GM18511 (cell line): ENCODE measurements around the gene GNB3.
A peak's percentile ranks its signal among the peaks of the same experiment; 100 is the strongest.

Experiments
- ATAC-seq: cut with Tn5 transposase; IDR thresholded peaks from one replicate; pipeline ENCODE4 v1.9.1; 2021; ENCODE audit warnings: mild to moderate bottlenecking, moderate library complexity; ENCODE audit not compliant: unreplicated experiment

Gene GNB3

DNA sequence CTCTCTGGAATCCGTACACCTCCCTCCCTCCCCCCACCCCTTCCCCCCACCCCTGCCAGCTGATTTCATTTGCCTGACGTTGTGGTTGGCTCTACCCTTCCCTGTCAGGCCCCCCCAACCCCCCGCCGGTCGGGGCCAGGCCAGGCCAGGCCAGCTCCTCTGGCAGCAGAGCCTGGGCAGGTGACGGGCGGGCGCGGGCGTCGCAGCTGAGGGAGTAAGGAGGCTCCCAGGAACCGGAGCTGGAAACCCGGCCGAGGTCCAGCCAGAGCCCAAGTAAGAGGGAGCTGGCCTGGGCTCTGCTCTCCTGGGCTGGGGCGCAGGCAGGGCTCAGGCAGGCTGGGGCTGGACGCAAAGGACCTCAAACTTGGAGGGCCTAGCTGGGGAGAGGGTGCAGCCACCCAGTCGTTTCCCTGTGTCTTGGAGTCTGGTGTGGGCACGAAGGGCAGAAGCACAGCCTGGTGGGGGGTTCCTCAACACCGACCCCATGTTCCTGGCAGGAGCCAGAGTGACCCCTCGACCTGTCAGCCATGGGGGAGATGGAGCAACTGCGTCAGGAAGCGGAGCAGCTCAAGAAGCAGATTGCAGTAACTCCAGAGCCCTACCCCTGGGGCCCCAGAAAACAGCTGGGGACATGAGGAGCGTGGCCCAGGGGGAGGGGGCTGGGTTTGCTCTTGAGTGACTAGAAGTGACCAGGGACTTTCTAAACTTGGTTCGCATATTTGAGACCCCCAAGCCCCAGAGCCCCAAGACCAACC is at the start of gene GNB3:
TSS of gene GNB3 (plus strand) at position 165 of the 755 bp plus-strand sequence. CDS start at position 528, 363 bp downstream.
- ATAC-seq: no peak

DNA sequence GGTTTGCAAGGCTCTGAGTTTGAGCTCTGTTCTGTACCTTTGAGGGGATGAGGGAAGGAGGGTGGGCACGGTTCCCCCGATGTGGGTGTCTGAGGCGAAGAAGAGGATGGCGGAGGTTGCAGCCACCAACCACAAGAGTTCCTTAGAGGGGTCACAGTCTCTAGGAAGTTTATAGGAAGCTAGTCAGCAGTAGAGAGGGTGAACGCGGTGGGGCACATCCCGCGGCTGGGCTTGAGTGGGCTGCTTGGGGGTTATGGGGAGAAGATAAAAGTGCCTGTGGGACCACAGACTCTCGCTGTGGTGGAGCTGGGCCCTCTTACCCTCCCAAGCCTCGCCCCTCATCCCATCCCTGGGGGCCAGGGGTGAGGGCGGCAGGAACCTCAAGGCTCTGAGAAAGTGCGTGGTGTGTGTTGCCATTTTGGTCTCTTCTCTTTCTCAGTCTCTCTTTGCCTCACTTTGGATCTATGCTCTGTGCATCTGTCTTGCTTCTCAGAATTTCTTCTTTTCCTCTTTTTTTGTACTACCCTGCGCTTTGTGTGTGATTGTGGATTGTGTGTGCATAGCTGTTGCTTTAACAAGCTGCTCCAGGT is 48.7 kb upstream of the GNB3 start:
- no peak for ATAC-seq

DNA sequence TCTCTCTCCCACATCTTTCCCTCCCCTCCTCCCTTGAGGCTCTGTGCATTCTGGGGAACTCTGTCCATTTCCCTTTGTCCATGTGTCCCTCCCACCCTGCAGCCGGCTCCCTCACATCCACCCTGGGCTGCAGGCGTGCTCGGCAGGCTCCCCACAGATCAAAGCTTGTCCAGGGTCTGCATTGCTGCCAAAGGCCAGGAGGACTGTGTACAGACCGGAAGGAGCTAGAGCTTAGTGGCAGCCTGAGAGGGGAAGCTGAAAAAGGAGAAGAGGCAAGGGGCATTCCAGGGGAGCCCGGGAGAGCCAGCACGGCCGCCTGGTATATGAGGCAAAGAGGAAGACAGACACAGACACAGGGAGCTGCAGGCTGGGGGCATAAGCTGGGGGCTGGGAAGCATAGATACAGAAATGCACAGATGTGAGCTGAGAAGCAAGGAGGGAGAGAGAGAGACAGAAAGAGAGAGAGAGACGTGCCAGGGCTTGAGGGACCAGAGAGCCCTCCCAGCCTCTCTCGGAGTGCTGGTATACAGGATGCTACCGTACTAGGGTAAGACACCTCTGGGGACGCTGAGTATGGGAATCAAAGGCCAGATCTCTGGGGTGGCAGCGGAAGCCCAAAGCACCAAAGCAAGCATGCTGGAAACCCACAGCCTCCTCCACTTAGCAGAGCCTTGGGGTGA is 48.1 kb upstream of the GNB3 start:
- ATAC-seq: peak; percentile 61

DNA sequence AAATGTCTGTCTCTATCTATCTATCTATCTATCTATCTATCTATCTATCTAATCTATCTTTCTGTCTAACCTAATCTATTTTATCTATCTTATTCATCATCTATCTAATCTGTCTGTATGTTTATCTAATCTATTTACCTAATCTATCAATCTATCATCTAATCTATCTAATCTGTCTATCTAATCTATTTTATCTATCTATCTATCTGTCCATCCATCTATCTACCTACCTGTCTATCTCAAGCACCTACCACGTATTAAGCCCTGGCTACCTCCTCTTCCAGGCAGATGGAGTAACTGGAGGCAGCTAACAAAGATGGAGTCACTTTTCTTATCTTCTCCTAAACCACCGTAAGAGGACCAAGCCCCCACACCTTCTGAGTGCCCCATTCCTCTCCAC is 45.6 kb upstream of the GNB3 start:
- ATAC-seq: no peak

DNA sequence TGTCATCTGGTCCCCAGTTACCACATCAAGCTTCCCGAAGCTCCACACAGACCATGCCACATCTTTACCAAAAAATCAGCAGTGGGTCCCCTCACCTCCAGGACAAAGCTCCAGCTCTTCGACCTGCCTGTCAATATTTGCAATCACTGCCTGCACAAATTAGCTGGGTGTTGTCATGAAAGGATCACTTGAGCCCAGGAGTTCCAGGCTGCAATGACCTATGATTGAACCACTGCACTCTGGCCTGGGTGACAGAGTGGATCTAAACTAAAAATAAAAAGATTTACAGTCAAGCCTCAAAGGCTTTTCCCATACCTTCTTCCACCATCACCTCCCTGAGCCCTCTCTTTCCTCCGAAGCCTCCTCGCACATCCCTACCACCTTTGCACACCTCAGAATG is 44.1 kb upstream of the GNB3 start:
- ATAC-seq: no peak

DNA sequence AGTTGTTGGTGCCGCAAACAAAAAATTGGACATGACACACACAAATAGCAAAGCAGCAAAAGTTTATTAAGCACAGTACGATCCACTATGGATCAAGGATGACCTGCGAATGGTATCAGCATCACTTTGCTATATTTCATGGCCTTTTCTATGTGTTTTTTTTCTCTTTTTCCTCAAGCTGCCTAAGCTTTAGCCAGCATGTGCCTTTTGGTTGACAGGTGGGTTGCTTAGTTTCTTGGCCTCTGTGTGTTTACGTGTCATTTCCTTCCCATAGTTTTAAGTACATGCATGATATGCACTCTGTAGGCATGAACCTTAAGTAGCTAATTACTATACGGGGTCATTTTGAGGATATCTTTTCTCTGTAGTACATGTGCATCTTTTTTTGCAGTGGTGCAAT is 41.6 kb upstream of the GNB3 start:
- no peak for ATAC-seq

DNA sequence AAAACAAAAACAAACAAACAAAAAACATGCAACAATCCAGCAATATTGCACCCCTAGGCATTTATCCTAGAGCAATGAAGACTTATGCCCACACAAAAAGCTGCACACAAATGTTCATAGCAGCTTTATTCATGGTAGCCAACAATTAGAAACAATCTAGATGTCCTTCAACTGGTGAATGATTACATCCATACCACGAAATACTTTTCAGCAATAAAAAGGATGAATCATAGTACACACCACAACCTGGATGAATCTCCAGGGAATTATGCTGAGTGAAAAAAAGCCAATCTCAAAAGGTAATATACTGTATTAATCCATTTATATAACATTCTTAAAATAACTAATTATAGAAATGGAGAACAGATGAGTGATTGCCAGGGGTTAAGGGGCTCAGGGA is 33.6 kb upstream of the GNB3 start:
- no peak for ATAC-seq

DNA sequence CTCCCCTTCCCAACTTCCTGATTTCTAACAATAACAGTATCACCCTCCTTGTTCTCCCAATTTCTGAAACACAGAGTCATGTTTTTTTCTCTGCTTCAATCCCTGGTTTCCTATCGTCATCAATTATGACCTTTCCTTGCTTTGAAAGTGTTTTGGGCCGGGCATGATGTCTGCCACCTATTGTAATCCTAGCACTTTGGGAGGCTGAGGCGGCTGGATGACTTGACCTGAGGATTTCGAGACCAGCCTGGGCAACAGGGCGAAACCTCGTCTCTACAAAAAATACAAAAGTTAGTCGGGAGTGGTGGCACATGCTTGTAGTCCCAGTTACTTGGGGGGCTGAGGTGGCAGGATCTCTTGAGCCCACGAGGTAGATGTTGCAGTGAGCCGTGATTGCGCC is 31.7 kb upstream of the GNB3 start:
- ATAC-seq: no peak

DNA sequence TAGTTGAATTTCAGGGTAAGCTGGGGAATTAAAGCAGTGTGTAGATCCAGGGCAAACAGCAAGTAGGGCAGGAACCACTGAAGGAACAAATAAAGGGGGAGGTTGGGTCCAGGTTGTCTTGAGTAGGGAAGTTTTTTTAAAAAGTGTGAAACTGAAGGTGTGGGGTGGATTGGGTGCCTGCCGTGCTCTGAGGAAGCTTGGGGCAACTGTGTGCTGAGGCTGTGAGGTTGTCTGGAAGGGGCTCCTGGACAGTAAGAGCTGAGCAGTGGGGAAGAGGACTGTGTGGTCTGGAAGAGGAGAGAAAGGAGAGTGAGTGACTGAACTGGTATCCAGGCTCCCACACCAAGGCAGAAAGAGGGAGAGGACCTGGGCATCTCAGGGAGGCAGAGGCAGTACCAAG is 30.0 kb upstream of the GNB3 start:
- no peak for ATAC-seq

DNA sequence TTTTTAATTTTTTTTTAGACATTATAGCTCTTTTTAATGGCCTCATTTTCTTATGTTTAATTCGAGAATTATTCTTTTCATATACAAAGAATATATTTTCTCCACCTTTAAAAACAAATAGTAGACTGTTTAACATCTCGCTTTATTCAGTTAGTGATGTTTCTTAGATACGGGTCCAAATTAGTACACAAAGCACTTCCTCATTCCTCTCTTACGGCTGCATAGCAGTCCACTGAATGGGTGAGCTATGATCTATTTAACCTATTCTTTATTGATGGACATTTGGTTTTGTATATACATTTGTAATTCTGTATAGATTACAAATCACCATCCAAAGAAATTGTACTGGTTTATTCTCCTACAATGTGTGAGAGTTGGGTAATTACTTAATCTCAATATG is 27.4 kb upstream of the GNB3 start:
- no peak for ATAC-seq

DNA sequence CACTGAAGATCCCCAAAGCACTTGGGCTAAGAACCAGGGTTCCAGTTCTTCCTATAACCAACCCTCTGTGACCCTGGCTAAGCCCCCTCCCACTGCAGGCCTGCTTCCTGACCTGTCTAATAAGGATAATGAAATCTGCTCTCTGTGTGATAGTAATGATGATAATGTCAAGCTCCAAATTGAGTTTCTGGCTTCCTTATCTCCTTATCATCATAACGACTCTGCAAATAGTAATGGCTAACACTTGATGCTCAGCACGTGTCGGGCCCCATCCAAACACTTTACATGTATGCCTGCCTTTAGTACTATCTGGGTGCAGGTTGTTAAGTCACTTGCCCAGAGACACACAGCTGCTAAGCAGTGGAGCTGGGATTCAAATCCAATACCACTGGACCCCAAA is 24.1 kb upstream of the GNB3 start:
- ATAC-seq: no peak

DNA sequence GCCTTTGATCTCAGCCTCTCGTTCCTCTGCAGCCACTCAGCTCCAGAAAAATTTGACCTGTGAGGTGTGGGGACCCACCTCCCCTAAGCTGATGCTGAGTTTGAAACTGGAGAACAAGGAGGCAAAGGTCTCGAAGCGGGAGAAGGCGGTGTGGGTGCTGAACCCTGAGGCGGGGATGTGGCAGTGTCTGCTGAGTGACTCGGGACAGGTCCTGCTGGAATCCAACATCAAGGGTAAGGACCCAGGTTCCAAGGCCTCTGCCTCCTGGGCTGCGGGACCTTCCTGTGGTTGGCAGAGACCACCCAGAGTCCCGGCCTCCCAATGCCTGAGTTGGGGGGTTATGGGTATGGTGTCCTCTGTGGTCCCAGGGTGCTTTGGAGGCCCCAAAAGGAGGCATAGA is 23.6 kb upstream of the GNB3 start:
- ATAC-seq: no peak

DNA sequence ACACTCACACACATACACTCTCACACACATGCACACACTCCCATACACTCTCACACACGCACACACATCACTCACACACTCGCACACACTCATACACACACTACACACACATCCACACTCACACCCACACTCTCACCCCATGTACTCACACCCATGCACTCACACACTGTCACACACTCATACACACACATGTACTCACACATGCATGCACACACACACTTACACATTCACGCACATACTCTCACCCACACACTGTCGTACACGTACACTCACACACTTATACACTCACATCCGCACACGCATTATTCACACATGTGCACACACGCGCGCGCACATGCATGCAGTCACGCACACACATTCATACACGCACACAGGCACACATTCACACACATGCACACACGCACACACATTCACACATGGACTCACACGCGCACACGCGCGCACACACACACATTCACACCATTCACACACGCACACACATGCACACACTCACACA is 23.0 kb upstream of the GNB3 start:
- ATAC-seq: no peak

DNA sequence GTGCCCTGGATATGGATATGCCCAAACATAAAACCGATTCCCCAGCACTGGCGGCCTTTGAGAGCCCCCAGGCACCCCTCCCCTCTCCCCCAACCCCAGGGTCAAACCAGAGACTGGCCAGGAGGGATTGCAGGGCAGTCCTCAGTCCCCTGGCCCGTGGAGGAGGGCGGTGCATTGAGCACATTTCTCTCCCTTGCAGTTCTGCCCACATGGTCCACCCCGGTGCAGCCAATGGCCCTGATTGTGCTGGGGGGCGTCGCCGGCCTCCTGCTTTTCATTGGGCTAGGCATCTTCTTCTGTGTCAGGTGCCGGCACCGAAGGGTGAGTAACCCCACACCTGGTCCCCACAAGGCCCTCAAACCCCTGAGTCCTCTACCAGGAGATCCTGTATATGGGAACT is 22.5 kb upstream of the GNB3 start:
- no peak for ATAC-seq

DNA sequence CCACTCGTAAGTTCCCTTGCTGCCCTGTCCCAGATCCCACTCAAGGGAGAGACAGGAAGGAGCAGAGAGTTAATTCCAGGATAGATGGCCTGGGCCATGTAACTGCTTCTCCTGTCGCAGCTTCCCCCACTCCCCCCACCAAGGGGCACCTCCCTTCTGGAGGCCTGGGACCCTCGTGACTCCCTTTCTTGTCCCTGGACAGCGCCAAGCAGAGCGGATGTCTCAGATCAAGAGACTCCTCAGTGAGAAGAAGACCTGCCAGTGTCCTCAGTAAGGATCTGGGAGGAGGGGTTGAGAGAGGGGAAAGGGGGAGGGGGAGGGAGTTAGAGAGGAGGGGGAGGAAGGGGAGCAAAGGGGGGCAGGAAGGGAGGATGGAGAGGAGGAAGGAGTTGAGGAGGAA is 22.1 kb upstream of the GNB3 start:
- ATAC-seq: no peak

DNA sequence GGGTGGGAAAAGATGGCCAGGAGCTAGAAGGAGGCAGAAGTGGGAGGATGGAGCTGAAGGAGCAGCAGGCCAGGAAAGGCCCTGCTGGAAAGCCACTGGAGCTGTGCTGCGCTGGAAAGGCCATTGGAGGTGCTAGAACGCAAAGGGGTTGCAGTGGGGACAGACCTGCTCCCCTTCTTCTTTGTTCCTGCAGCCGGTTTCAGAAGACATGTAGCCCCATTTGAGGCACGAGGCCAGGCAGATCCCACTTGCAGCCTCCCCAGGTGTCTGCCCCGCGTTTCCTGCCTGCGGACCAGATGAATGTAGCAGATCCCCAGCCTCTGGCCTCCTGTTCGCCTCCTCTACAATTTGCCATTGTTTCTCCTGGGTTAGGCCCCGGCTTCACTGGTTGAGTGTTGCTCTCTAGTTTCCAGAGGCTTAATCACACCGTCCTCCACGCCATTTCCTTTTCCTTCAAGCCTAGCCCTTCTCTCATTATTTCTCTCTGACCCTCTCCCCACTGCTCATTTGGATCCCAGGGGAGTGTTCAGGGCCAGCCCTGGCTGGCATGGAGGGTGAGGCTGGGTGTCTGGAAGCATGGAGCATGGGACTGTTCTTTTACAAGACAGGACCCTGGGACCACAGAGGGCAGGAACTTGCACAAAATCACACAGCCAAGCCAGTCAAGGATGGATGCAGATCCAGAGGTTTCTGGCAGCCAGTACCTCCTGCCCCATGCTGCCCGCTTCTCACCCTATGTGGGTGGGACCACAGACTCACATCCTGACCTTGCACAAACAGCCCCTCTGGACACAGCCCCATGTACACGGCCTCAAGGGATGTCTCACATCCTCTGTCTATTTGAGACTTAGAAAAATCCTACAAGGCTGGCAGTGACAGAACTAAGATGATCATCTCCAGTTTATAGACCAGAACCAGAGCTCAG is 21.4 kb upstream of the GNB3 start:
- ATAC-seq: no peak

DNA sequence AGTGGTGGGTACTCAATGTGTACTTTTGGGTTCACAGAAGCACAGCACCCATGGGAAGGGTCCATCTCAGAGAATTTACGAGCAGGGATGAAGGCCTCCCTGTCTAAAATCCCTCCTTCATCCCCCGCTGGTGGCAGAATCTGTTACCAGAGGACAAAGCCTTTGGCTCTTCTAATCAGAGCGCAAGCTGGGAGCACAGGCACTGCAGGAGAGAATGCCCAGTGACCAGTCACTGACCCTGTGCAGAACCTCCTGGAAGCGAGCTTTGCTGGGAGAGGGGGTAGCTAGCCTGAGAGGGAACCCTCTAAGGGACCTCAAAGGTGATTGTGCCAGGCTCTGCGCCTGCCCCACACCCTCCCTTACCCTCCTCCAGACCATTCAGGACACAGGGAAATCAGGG is 20.6 kb upstream of the GNB3 start:
- no peak for ATAC-seq

DNA sequence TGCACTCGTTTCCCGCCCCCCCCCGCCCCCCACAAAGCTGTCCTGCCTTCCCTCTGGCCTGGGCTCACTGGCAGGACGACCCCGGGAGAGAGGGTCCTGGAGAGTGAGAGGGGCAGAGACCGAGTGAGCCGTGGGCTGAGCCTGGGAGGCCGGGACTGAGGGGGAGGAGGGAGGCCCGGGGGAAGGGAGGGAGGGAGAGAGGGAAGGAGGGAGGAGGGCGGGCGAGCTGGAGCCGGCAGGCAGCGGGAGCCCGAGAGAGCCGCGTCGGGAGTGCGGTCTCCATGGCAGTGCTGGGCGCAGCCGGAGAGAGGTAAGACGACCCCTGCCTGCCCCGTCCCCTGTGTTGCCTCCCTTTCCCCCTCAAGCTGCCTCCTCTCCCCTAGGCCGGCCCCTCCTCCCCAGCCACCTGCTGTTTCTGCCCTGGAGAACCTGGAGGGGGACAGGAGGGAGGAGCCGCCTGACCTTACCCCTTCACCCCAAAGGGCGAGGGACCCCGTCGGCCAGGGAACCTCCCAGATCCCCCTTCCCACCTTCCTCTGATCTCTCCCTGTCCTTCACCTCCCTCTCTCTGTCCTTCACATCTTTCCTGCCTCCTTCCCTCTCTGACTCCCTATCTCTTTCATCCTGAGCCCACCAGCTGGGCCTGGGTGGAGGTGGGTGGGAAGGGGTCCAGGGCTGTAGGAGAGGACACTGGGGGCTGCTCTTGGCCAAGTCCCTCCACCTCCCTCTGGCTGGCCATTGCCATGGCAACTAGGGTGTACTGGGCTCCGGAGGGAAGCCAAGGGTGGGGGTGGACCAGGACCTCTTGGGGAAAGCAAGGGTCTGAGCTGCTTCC is 18.9 kb upstream of the GNB3 start, which contains the start of gene GPR162:
TSS of gene GPR162 (plus strand) at position 231 of the 835 bp plus-strand sequence. CDS start 2,078 bp downstream, outside the sequence.
- ATAC-seq: no peak

DNA sequence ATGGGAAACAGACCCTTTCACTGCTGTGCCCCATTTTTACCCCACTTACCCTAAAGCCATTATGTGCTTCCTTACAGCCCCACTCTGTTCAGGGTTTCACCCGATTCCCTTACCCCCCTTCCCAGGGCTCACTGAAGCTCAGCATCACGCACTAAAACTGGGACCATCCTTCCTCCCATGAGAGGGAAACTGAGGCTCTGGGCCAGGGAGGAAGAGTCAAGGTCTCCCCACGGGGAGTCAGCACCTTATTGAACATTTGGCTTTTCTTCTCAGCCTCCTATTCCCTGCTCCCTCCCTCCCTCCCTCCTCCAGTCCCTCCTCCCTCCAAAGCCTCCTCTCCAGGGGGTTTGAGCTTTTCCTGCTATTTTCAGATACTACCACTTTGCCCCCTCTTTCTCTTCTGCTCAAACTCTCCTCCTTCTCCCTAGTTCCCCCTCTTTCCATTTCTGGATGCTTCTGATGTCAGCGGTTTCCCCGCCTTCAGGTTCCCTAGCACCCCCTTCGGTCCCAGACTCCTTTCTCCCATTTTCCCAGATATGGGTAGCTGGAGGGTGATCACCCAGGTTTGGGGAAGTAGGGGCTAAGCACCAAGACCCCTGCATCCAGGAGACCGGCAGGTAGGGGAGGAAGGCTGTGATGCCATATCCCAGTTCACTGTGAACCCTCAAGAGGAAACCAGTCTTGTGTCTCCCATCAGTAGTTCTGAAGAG is 18.1 kb upstream of the GNB3 start:
- no peak for ATAC-seq
